Trophoblast cell (in vitro differentiated cells and primary cell): ENCODE results near the gene SLC26A9.

ENCODE experiments used
- DNase-seq, 2 donors: peaks; one replicate each; pipeline ENCODE4 v3.0.0-alpha.2; 2016
- H2AFZ ChIP-seq: 2 replicates; pipeline ENCODE4 v1.6.1; 2013; ENCODE audit warnings: low read length, moderate library complexity, mild to moderate bottlenecking; ENCODE audit not compliant: insufficient read depth, poor library complexity
- H2AK5ac ChIP-seq: 2 replicates; pipeline ENCODE4 v1.6.1; 2013; ENCODE audit warnings: mild to moderate bottlenecking, low read length
- H2BK120ac ChIP-seq: 2 replicates; pipeline ENCODE4 v1.6.1; 2013; ENCODE audit warnings: low read length, mild to moderate bottlenecking, moderate library complexity; ENCODE audit not compliant: insufficient read depth, poor library complexity
- H2BK12ac ChIP-seq: 2 replicates; pipeline ENCODE4 v1.6.1; 2013; ENCODE audit warnings: mild to moderate bottlenecking, low read length, moderate library complexity
- H2BK5ac ChIP-seq: 2 replicates; pipeline ENCODE4 v1.6.1; 2013; ENCODE audit warnings: low read length, low read depth, moderate library complexity, mild to moderate bottlenecking; ENCODE audit not compliant: poor library complexity
- H3K14ac ChIP-seq: 2 replicates; pipeline ENCODE4 v1.6.1; 2013; ENCODE audit warnings: mild to moderate bottlenecking, low read length
- H3K18ac ChIP-seq: 2 replicates; pipeline ENCODE4 v1.6.1; 2013; ENCODE audit warnings: mild to moderate bottlenecking, low read length
- H3K23ac ChIP-seq: 2 replicates; pipeline ENCODE4 v1.6.1; 2013; ENCODE audit warnings: low read length
- H3K27ac ChIP-seq: 2 replicates; pipeline ENCODE4 v1.5.1; 2013; ENCODE audit warnings: low read depth, mild to moderate bottlenecking, inconsistent platforms, low read length, moderate library complexity
- H3K27me3 ChIP-seq: 2 replicates; pipeline ENCODE4 v1.6.1; 2013; ENCODE audit warnings: inconsistent platforms, mild to moderate bottlenecking, low read length, moderate library complexity; ENCODE audit not compliant: insufficient read depth
- H3K36me3 ChIP-seq, 2 experiments: 1 replicate in 1 of 2; 2 replicates in 1 of 2; pipeline ENCODE4 v1.6.1; 2013; ENCODE audit warnings: low read length in 2 of 2, mild to moderate bottlenecking in 2 of 2, moderate library complexity in 1 of 2; ENCODE audit not compliant: insufficient read depth in 2 of 2, control insufficient read depth in 1 of 2
- H3K4ac ChIP-seq: 2 replicates; pipeline ENCODE4 v1.6.1; 2013; ENCODE audit warnings: low read depth, mild to moderate bottlenecking, low read length, moderate library complexity
- H3K4me1 ChIP-seq, 2 experiments: 1 replicate in 1 of 2; 2 replicates in 1 of 2; pipeline ENCODE4 v1.6.1; 2013; ENCODE audit warnings: low read length in 2 of 2, mild to moderate bottlenecking in 2 of 2, moderate library complexity in 1 of 2; ENCODE audit not compliant: insufficient read depth in 2 of 2, control insufficient read depth in 1 of 2
- H3K4me2 ChIP-seq: 2 replicates; pipeline ENCODE4 v1.6.1; 2013; ENCODE audit warnings: inconsistent platforms, mild to moderate bottlenecking, low read length, moderate library complexity
- H3K4me3 ChIP-seq: 2 replicates; pipeline ENCODE4 v1.5.1; 2013; ENCODE audit warnings: mild to moderate bottlenecking, low read depth, low read length, inconsistent platforms
- H3K79me1 ChIP-seq: one replicate; pipeline ENCODE4 v1.6.1; 2013; ENCODE audit warnings: low read length
- H3K79me2 ChIP-seq: 2 replicates; pipeline ENCODE4 v1.6.1; 2013; ENCODE audit warnings: low read length, mild to moderate bottlenecking; ENCODE audit not compliant: control insufficient read depth, insufficient read depth, poor library complexity
- H3K9ac ChIP-seq: 2 replicates; pipeline ENCODE4 v1.6.1; 2013; ENCODE audit warnings: mild to moderate bottlenecking, low read length
- H3K9me3 ChIP-seq: 2 replicates; pipeline ENCODE4 v1.6.1; 2013; ENCODE audit warnings: low read depth, mild to moderate bottlenecking, control low read depth, inconsistent platforms, low read length; ENCODE audit not compliant: insufficient read depth
- H4K12ac ChIP-seq: 2 replicates; pipeline ENCODE4 v1.6.1; 2013; ENCODE audit warnings: low read depth, mild to moderate bottlenecking, low read length, moderate library complexity
- H4K8ac ChIP-seq: 2 replicates; pipeline ENCODE4 v1.6.1; 2013; ENCODE audit warnings: low read depth, mild to moderate bottlenecking, low read length, moderate library complexity
- H4K91ac ChIP-seq: one replicate; pipeline ENCODE4 v1.6.1; 2013; ENCODE audit warnings: low read depth, mild to moderate bottlenecking, low read length, moderate library complexity
- WGBS: extraction: QIAGEN DNeasy Blood & Tissue Kit; methylation state at CpG from one replicate; pipeline ENCODE4 v1.1.7; 2013; ENCODE audit warnings: missing lambda C conversion rate; ENCODE audit not compliant: insufficient read length, insufficient coverage; ENCODE audit errors: extremely low coverage; 5-methylcytosine and 5-hydroxymethylcytosine counted together

SLC26A9 gene

DNA sequence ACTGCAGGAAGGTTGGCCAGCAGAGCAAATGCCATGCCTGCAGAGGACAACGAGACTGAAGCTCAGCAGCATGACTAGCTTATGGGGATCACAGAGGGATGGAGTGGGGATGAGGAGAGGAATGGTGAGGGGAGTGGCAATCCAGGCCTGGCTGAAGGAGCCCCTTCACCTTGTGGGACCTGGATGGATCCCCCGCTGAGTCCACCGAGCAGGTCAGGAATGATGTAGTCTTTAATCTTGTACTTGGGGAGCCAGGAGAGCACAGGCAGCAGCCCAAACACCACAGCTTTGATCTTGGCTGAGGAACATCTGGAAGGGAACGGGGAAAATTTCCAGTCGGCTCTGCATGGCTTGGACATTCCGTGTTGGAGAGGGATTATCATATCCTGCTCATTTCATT, 10.5 kb downstream of the SLC26A9 start:
- Histone ChIP-seq H4K91ac (no peak overlapping the region), H2AK5ac (no peak overlapping the region), H2AFZ (no peak overlapping the region), H2BK5ac (no peak overlapping the region), H3K27ac (no peak overlapping the region), H3K14ac (no peak overlapping the region), H3K4ac (no peak overlapping the region), H4K8ac (no peak overlapping the region), H3K4me1 (peaks cover 0 to 10% of the 10 kb centered on the region in 2 experiments), H3K79me2 (no peaks in the 10 kb centered on the region), H3K23ac (no peak overlapping the region), H3K9ac (no peak overlapping the region), H3K18ac (no peak overlapping the region), H3K4me2 (no peak overlapping the region), H3K79me1 (no peaks in the 10 kb centered on the region), H2BK12ac (no peak overlapping the region), H3K4me3 (no peak overlapping the region), H3K9me3 (no peaks in the 10 kb centered on the region), H4K12ac (no peak overlapping the region), H2BK120ac (no peak overlapping the region), H3K36me3 (no peaks in the 10 kb centered on the region), H3K27me3 (no peaks in the 10 kb centered on the region)
- no peak for DNase-seq
- whole genome bisulfite sequencing, result no CpG with 5 or more reads among the region's 6 CpGs

DNA sequence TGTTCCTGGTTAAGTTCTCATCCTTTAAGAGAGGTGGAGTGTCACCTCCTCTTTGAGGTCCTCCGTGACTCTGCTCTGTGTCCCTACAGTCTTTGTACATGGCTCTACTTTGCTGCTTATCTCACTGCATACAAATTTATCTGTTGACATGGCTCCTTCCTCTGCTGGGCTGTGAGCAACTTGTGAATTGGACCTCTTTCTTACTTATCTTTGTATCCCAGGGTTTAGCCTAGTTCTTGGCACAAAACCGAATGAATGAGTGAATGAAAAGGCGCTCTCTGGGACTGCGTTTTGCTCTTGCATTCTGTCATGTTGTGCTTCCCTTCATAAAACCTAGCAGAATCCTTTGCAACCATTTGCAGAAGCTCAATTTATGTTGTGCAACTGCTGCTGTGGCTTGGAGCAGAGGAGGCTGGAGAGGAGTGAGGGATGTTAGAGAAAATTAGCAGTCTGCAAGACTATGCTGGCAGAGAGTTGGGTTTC, 12.4 kb downstream of the SLC26A9 start:
- Histone ChIP-seq H3K4me3 (no peak overlapping the region), H3K4me1 (peaks cover 0 to 7% of the 10 kb centered on the region in 2 experiments), H3K27ac (no peak overlapping the region), H2BK12ac (no peak overlapping the region), H2AFZ (no peak overlapping the region), H2AK5ac (no peak overlapping the region), H3K4ac (no peak overlapping the region), H3K79me1 (no peaks in the 10 kb centered on the region), H3K14ac (no peak overlapping the region), H3K23ac (no peak overlapping the region), H4K91ac (no peak overlapping the region), H4K8ac (no peak overlapping the region), H3K79me2 (no peaks in the 10 kb centered on the region), H3K18ac (no peak overlapping the region), H2BK5ac (no peak overlapping the region), H3K9me3 (no peaks in the 10 kb centered on the region), H3K27me3 (no peaks in the 10 kb centered on the region), H2BK120ac (no peak overlapping the region), H4K12ac (no peak overlapping the region), H3K36me3 (no peaks in the 10 kb centered on the region), H3K9ac (no peak overlapping the region), H3K4me2 (no peak overlapping the region)
- WGBS, result no CpG with 5 or more reads among the region's 4 CpGs
- DNase-seq, result no peak

DNA sequence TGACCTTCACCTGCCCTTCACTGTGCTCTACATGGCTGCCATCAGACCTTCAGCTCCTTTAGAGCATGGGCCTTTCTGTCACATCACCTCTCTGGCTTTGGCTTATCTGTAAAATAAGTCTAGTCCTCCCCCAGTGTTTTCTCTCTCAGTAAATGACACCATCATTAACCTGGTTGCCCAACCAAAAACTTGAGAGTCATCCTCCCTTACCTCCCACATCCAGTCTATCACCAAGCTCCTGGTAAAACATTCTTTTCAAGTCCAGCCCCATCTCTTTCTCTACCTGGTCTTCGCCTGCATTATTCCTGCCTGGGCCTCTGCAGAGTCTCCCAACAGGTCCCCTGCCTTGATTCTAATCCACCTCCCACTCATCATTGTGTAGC, 13.1 kb downstream of the SLC26A9 start:
- no peak overlapping the region for H4K12ac ChIP-seq
- no peaks in the 10 kb centered on the region for H3K27me3 ChIP-seq
- no peak overlapping the region for H3K23ac ChIP-seq
- H4K91ac ChIP-seq, result no peak overlapping the region
- H3K9me3 ChIP-seq, result no peaks in the 10 kb centered on the region
- H3K4me2 ChIP-seq, result no peak overlapping the region
- H2BK12ac ChIP-seq, result no peak overlapping the region
- no peak overlapping the region for H2AFZ ChIP-seq
- no peak overlapping the region for H2BK5ac ChIP-seq
- no peaks in the 10 kb centered on the region for H3K79me2 ChIP-seq
- H3K9ac ChIP-seq, result no peak overlapping the region
- H3K36me3 ChIP-seq, result no peaks in the 10 kb centered on the region
- no peak overlapping the region for H2BK120ac ChIP-seq
- no peaks in the 10 kb centered on the region for H3K79me1 ChIP-seq
- H3K27ac ChIP-seq, result no peak overlapping the region
- DNase-seq, result no peak
- peaks cover 0 to 7% of the 10 kb centered on the region in 2 experiments for H3K4me1 ChIP-seq
- no peak overlapping the region for H2AK5ac ChIP-seq
- no peak overlapping the region for H3K4me3 ChIP-seq
- no peak overlapping the region for H4K8ac ChIP-seq
- H3K14ac ChIP-seq, result no peak overlapping the region
- H3K18ac ChIP-seq, result no peak overlapping the region
- H3K4ac ChIP-seq, result no peak overlapping the region
- WGBS, result no CpG with 5 or more reads among the region's 1 CpG

DNA sequence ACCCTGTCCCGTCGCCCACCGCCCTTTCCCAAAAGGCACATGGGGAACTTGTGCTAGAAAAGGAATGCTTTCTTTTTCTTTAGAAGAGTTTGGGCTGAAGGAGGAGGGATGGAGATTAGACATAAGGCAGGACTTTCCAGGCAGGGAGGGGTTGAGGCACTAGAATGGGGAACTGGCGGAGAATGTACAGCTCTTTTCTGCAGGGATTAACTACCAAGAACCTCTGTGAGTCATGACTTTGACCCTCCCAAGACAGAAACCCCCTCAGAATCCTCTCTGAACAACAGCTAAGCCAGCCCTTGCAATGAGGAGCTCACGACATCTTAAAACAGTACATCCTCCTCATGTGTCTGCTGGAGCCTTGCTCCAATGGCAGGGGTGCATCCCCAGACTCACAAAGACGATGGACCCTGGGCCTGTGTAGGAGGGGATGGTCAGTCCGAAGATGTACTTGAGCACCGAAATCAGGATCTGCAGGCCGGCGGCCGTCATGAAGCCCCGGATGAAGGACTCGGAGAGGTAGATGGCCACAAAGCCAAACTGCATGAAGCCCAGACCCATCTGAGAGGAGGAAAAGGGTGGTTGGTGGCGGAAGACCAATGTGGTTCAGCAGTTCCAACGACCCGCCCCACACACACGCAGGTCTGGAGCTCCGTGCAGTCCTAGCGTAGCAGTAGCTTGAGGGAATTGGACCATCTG, 13.6 kb downstream of the SLC26A9 start:
- H3K4ac ChIP-seq, result no peak overlapping the region
- DNase-seq, result no peak
- H3K36me3 ChIP-seq, result no peaks in the 10 kb centered on the region
- no peak overlapping the region for H3K4me2 ChIP-seq
- H3K18ac ChIP-seq, result no peak overlapping the region
- H3K4me3 ChIP-seq, result no peak overlapping the region
- no peak overlapping the region for H2BK12ac ChIP-seq
- no peak overlapping the region for H4K8ac ChIP-seq
- no peak overlapping the region for H4K91ac ChIP-seq
- H2AFZ ChIP-seq, result no peak overlapping the region
- H3K23ac ChIP-seq, result no peak overlapping the region
- H3K9ac ChIP-seq, result no peak overlapping the region
- H2BK120ac ChIP-seq, result no peak overlapping the region
- H3K27ac ChIP-seq, result no peak overlapping the region
- no peak overlapping the region for H2AK5ac ChIP-seq
- H2BK5ac ChIP-seq, result no peak overlapping the region
- H3K79me1 ChIP-seq, result no peaks in the 10 kb centered on the region
- H4K12ac ChIP-seq, result no peak overlapping the region
- H3K79me2 ChIP-seq, result no peaks in the 10 kb centered on the region
- H3K9me3 ChIP-seq, result no peaks in the 10 kb centered on the region
- H3K27me3 ChIP-seq, result no peaks in the 10 kb centered on the region
- no CpG with 5 or more reads among the region's 19 CpGs for WGBS
- H3K4me1 ChIP-seq, result peaks cover 0 to 7% of the 10 kb centered on the region in 2 experiments
- no peak overlapping the region for H3K14ac ChIP-seq
